NB4 (cell line): ENCODE results near the gene TMEM260.

Experiments
- CTCF ChIP-seq: IDR thresholded peaks from one replicate; pipeline ENCODE4 v1.5.1; 2012; ENCODE audit warnings: low read depth, low read length
- MAX ChIP-seq: IDR thresholded peaks from 2 replicates; pipeline ENCODE4 v1.6.1; 2011; ENCODE audit warnings: low read depth, low read length
- MYC ChIP-seq: IDR thresholded peaks from 2 replicates; pipeline ENCODE4 v1.6.1; 2011; ENCODE audit warnings: low read depth, low read length
- POLR2A ChIP-seq: IDR thresholded peaks from 2 replicates; pipeline ENCODE4 v1.6.1; 2011; ENCODE audit warnings: mild to moderate bottlenecking; ENCODE audit not compliant: insufficient read length; ENCODE audit errors: extremely low read depth

DNA sequence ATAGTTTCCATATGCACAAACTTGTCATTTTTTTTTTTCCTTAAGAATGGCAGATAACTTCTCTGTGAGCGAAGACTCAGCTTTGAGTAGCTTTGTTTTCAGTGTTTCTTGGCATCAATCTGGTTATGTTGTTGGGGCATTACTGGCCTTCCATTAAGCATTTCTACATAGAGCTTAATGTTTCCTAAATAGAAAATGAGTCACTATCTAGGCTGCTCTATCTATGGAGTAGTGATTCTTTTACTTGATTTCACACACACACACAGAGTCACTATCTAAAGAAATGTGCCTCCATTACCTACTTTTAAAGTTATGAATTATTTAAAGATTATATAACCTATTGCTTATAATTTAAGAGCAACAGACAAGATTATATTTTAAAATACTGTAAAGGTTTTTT is 53.9 kb downstream of the TMEM260 start:
- TF ChIP-seq CTCF (no peak), MYC (no peak), MAX (no peak), POLR2A (no peak)
